Muscle layer of colon (tissue), 2 donors: ENCODE data around the gene NENF.
"Not testable (repeated sequence)": the region's sequence is repeated elsewhere in the genome, so short reads cannot be mapped to it uniquely, and the experiment has no call there.

ENCODE experiments used
- H3K27ac ChIP-seq: one replicate; pipeline ENCODE4 v1.7.0; 2013; ENCODE audit warnings: low read depth, mild to moderate bottlenecking, low read length, moderate library complexity
- H3K27me3 ChIP-seq, 2 donors: one replicate each; pipeline ENCODE4 v1.7.0; 2013; ENCODE audit warnings: low read length in 2 of 2, mild to moderate bottlenecking in 2 of 2; ENCODE audit not compliant: insufficient read depth in 2 of 2, control insufficient read depth in 1 of 2
- H3K36me3 ChIP-seq: one replicate; pipeline ENCODE4 v1.7.0; 2013; ENCODE audit warnings: mild to moderate bottlenecking, low read length; ENCODE audit not compliant: insufficient read depth
- H3K4me1 ChIP-seq: one replicate; pipeline ENCODE4 v1.7.0; 2013; ENCODE audit warnings: mild to moderate bottlenecking, low read length; ENCODE audit not compliant: insufficient read depth
- H3K4me3 ChIP-seq, 2 donors: one replicate each; pipeline ENCODE4 v1.7.0; 2013; ENCODE audit warnings: low read length in 2 of 2, low read depth in 1 of 2, mild to moderate bottlenecking in 1 of 2, moderate library complexity in 1 of 2
- H3K9ac ChIP-seq: one replicate; pipeline ENCODE4 v1.7.0; 2013; ENCODE audit warnings: low read length
- H3K9me3 ChIP-seq: one replicate; pipeline ENCODE4 v1.7.0; 2013; ENCODE audit warnings: mild to moderate bottlenecking, low read length
- donor health status: abdominal sarcoma.
- donor health status: Adenocarcinoma of cecum.

Gene NENF

GRCh38 chr1:212463565-212464285 is 31.0 kb downstream of the NENF start:
- Histone ChIP-seq H3K27ac (no peak overlapping the region), H3K9ac (no peak overlapping the region), H3K36me3 (no peaks in the 10 kb centered on the region), H3K4me1 (no peaks in the 10 kb centered on the region), H3K4me3 (no peak overlapping the region), H3K9me3 (no peaks in the 10 kb centered on the region), H3K27me3 (no peaks in the 10 kb centered on the region)

GRCh38 chr1:212465311-212465710 is 32.6 kb downstream of the NENF start:
- Histone ChIP-seq H3K27ac (no peak overlapping the region), H3K4me1 (peaks cover 7% of the 10 kb centered on the region), H3K4me3 (no peak overlapping the region), H3K27me3 (no peaks in the 10 kb centered on the region), H3K36me3 (no peaks in the 10 kb centered on the region), H3K9me3 (no peaks in the 10 kb centered on the region), H3K9ac (no peak overlapping the region)

- no peak overlapping the region for H3K4me3 ChIP-seq
- H3K4me1 ChIP-seq, result peaks cover 13% of the 10 kb centered on the region
- no peaks in the 10 kb centered on the region for H3K27me3 ChIP-seq
- H3K9ac ChIP-seq, result no peak overlapping the region
- no peaks in the 10 kb centered on the region for H3K9me3 ChIP-seq
- H3K36me3 ChIP-seq, result no peaks in the 10 kb centered on the region
- H3K27ac ChIP-seq, result no peak overlapping the region
These were observed 33.7 kb downstream of the NENF start for GRCh38 chr1:212466437-212466836.

- Histone ChIP-seq H3K27me3 (no peaks in the 10 kb centered on the region), H3K36me3 (no peaks in the 10 kb centered on the region), H3K4me3 (no peak overlapping the region), H3K27ac (no peak overlapping the region), H3K4me1 (peaks cover 13% of the 10 kb centered on the region), H3K9ac (no peak overlapping the region), H3K9me3 (no peaks in the 10 kb centered on the region)
These were observed 34.4 kb downstream of the NENF start for GRCh38 chr1:212466898-212467650.

- H3K9ac ChIP-seq, result no peak overlapping the region
- H3K27me3 ChIP-seq, result no peaks in the 10 kb centered on the region
- H3K4me1 ChIP-seq, result peaks cover 13% of the 10 kb centered on the region
- no peaks in the 10 kb centered on the region for H3K36me3 ChIP-seq
- no peak overlapping the region for H3K4me3 ChIP-seq
- H3K27ac ChIP-seq, result no peak overlapping the region
- no peaks in the 10 kb centered on the region for H3K9me3 ChIP-seq
These were observed 35.2 kb downstream of the NENF start for GRCh38 chr1:212467843-212468482.

- Histone ChIP-seq H3K36me3 (no peaks in the 10 kb centered on the region), H3K4me1 (peaks cover 13% of the 10 kb centered on the region), H3K9ac (no peak overlapping the region), H3K9me3 (no peaks in the 10 kb centered on the region), H3K27ac (peak overlapping the region; percentile 47), H3K27me3 (no peaks in the 10 kb centered on the region), H3K4me3 (peak overlapping the region in 1 of 2 donors; percentile 50)
These were observed 37.3 kb downstream of the NENF start for GRCh38 chr1:212470059-212470458.

- Histone ChIP-seq H3K27me3 (no peaks in the 10 kb centered on the region), H3K4me1 (peaks cover 13% of the 10 kb centered on the region), H3K27ac (no peak overlapping the region)
These were observed 38.6 kb downstream of the NENF start for GRCh38 chr1:212471286-212471685.

GRCh38 chr1:212471891-212472675 is 39.4 kb downstream of the NENF start:
- Histone ChIP-seq H3K9me3 (no peaks in the 10 kb centered on the region), H3K36me3 (no peaks in the 10 kb centered on the region), H3K4me3 (no peak overlapping the region), H3K4me1 (peaks cover 13% of the 10 kb centered on the region), H3K27ac (no peak overlapping the region), H3K27me3 (no peaks in the 10 kb centered on the region), H3K9ac (no peak overlapping the region)

More at GRCh38 chr1:212471286-212471685, 38.6 kb downstream of the NENF start:
- H3K9ac ChIP-seq, result no peak overlapping the region
- H3K4me3 ChIP-seq, result no peak overlapping the region
- H3K36me3 ChIP-seq, result no peaks in the 10 kb centered on the region
- no peaks in the 10 kb centered on the region for H3K9me3 ChIP-seq

GRCh38 chr1:212473729-212474128 is 41.0 kb downstream of the NENF start:
- Histone ChIP-seq H3K9me3 (no peaks in the 10 kb centered on the region), H3K4me1 (peaks cover 13% of the 10 kb centered on the region), H3K27ac (no peak overlapping the region), H3K27me3 (no peaks in the 10 kb centered on the region), H3K4me3 (no peak overlapping the region), H3K9ac (no peak overlapping the region), H3K36me3 (no peaks in the 10 kb centered on the region)

- H3K9me3 ChIP-seq, result no peaks in the 10 kb centered on the region
- H3K4me1 ChIP-seq, result peaks cover 8% of the 10 kb centered on the region
- no peak overlapping the region for H3K4me3 ChIP-seq
- no peak overlapping the region for H3K9ac ChIP-seq
- no peaks in the 10 kb centered on the region for H3K36me3 ChIP-seq
- no peak overlapping the region for H3K27ac ChIP-seq
- no peaks in the 10 kb centered on the region for H3K27me3 ChIP-seq
These were observed 42.4 kb downstream of the NENF start for GRCh38 chr1:212475151-212475550.

- H3K27ac ChIP-seq, H3K36me3 ChIP-seq, H3K4me1 ChIP-seq, H3K4me3 ChIP-seq, H3K9ac ChIP-seq, H3K9me3 ChIP-seq, H3K27me3 ChIP-seq: not testable (repeated sequence)
These were observed 43.1 kb downstream of the NENF start for GRCh38 chr1:212475831-212476230.
